Ishikawa (cell line): ENCODE results near the gene SLC10A7.

Experiments
- CEBPB ChIP-seq: IDR thresholded peaks from 2 replicates; pipeline ENCODE4 v1.6.1; 2012
- CREB1 ChIP-seq: IDR thresholded peaks from 2 replicates; pipeline ENCODE4 v1.6.1; 2012; ENCODE audit warnings: low read depth
- EGR1 ChIP-seq: IDR thresholded peaks from 2 replicates; pipeline ENCODE4 v1.6.1; 2012
- EP300 ChIP-seq: IDR thresholded peaks from 2 replicates; pipeline ENCODE4 v1.6.1; 2012; ENCODE audit warnings: borderline replicate concordance
- FOXM1 ChIP-seq: IDR thresholded peaks from 2 replicates; pipeline ENCODE4 v1.6.1; 2012; ENCODE audit warnings: low read depth, borderline replicate concordance
- NFIC ChIP-seq: IDR thresholded peaks from 2 replicates; pipeline ENCODE4 v1.6.1; 2012
- RAD21 ChIP-seq: IDR thresholded peaks from 2 replicates; pipeline ENCODE4 v1.6.1; 2012; ENCODE audit warnings: low read depth
- REST ChIP-seq: IDR thresholded peaks from 2 replicates; pipeline ENCODE4 v1.6.1; 2012; ENCODE audit warnings: low read depth, mild to moderate bottlenecking
- TAF1 ChIP-seq: IDR thresholded peaks from 2 replicates; pipeline ENCODE4 v1.6.1; 2012; ENCODE audit warnings: low read depth, mild to moderate bottlenecking
- TCF12 ChIP-seq: IDR thresholded peaks from 2 replicates; pipeline ENCODE4 v1.6.1; 2012; ENCODE audit warnings: low read depth
- TEAD4 ChIP-seq: IDR thresholded peaks from 2 replicates; pipeline ENCODE4 v1.6.1; 2012
- USF1 ChIP-seq: IDR thresholded peaks from 2 replicates; pipeline ENCODE4 v1.6.1; 2012
- YY1 ChIP-seq: IDR thresholded peaks from 2 replicates; pipeline ENCODE4 v1.6.1; 2012; ENCODE audit warnings: low read depth
- ZBTB7A ChIP-seq: IDR thresholded peaks from 2 replicates; pipeline ENCODE4 v1.6.1; 2012; ENCODE audit warnings: low read depth
- TF ChIP-seq, protein P1 (sequence below): IDR thresholded peaks from 2 replicates; pipeline ENCODE4 v1.6.1; 2012

The SLC10A7 gene

GRCh38 chr4:146381263-146381872 lies 140.4 kb downstream of the SLC10A7 start:
- TF ChIP-seq CREB1 (no peak), NFIC (no peak), REST (no peak), EGR1 (no peak), EP300 (no peak), TCF12 (no peak), YY1 (no peak), TAF1 (no peak)
- TF ChIP-seq, protein P1, sequence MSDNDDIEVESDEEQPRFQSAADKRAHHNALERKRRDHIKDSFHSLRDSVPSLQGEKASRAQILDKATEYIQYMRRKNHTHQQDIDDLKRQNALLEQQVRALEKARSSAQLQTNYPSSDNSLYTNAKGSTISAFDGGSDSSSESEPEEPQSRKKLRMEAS: no peak

DNA sequence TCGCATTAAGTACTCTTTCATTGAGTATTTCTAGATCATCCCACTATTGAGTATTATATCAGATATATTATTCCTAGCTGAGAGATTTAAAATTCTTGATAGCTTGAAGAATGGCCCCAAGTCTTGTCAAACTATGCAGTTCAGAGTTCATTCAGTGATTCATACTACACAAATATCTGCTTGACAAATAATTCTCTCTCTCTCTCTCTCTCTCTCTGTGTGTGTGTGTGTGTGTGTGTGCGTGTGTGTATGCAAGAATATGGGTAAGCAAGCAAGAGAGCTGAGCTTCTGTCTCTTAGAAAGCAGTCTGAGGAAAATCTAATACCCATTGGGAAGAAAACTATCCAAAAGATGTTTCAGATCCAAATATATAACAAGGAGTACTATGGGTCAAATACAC lies 142.0 kb downstream of the SLC10A7 start:
- TF ChIP-seq YY1: no peak
- TF ChIP-seq RAD21: no peak
- TF ChIP-seq EP300: no peak
- no peak for TF ChIP-seq EGR1
- TF ChIP-seq TEAD4: no peak
- no peak for TF ChIP-seq TCF12
- TF ChIP-seq TAF1: no peak
- TF ChIP-seq REST: no peak

- no peak for TF ChIP-seq EGR1
- no peak for TF ChIP-seq NFIC
- no peak for TF ChIP-seq RAD21
- no peak for TF ChIP-seq TCF12
- TF ChIP-seq CEBPB: no peak
- no peak for TF ChIP-seq TEAD4
- TF ChIP-seq USF1: no peak
- no peak for TF ChIP-seq TAF1
Measured at GRCh38 chr4:146371812-146372211, 149.9 kb downstream of the SLC10A7 start.

DNA sequence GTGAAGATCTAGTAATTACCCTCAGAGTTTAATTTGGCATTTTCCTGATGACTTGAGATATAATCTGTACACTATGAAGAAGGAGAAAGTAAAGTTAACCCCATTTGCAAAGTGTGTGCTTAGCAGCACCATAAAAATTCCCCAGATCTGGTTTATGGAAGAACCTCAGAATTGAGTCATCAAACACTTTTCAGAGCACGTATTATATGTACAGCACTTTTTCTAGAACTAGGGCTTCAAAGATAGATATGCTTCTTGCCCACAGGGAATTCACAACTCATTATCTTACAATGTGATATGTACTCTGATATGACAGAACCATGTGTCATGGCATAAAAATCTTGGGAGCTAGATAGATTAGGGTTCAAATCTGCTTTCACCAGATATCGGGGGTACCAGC lies 150.9 kb downstream of the SLC10A7 start:
- TF ChIP-seq CEBPB (no peak), USF1 (no peak), ZBTB7A (no peak), EGR1 (no peak), RAD21 (no peak), CREB1 (no peak), TCF12 (no peak), REST (no peak), EP300 (no peak), TEAD4 (no peak), FOXM1 (no peak), NFIC (no peak), TAF1 (no peak), YY1 (no peak)
- TF ChIP-seq, protein P1: no peak

DNA sequence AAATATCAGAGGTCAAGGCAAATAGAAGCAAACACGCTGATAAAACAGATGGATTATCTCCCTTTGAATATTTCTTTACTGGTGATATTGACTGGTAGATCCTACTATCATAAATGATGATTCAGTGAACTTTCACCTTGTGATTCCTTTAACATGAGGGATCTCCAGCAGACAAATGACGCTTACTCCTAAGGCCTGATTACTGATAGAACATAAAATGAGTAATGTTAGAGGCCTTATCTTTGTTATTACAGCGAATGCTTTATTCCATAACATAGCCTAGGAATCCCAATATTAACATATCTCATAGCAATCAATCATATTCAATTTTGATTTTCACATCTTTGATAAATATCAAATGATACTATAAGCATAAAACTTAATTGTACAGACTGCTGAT lies 152.3 kb downstream of the SLC10A7 start:
- TF ChIP-seq CREB1: no peak
- TF ChIP-seq TCF12: no peak
- no peak for TF ChIP-seq TAF1
- no peak for TF ChIP-seq FOXM1
- TF ChIP-seq USF1: no peak
- TF ChIP-seq EP300: no peak
- TF ChIP-seq RAD21: no peak
- no peak for TF ChIP-seq CEBPB
